Measurements from ENCODE around the gene HIVEP3. TPM values are rescaled to one million over a fixed set of nuclear protein-coding genes. Genes with fewer than 3 reads are reported as not detected.

Gene HIVEP3
- polyA plus RNA-seq, 1 of the 3 experiments (the other 2 are of a cell fraction), result 6.4 TPM

- WGBS (ENCODE audit: low lambda C conversion rate), result 77% methylated on average over 9 of the region's 12 CpGs
- POLR2A ChIA-PET, result no interaction called here
- Histone ChIP-seq H3F3A (replicated peaks; ENCODE audit: insufficient read depth) (no peaks in the 10 kb centered on the region), H4K20me1 (ENCODE audit: insufficient read depth) (no peaks in the 10 kb centered on the region), H2AFZ (ENCODE audit: low read depth) (no peak overlapping the region), H3K9me2 (no peaks in the 10 kb centered on the region), H3K79me2 (ENCODE audit: insufficient read depth) (no peaks in the 10 kb centered on the region), H3K27me3 (ENCODE audit: insufficient read depth) (no peaks in the 10 kb centered on the region), H3K36me3 (replicated peaks in 1 of 2; ENCODE audit: control insufficient read depth in 1 of 2, insufficient read depth in 2 of 2, low read length in 1 of 2) (no peaks in the 10 kb centered on the region), H3K4me1 (ENCODE audit: control insufficient read depth in 1 of 2, insufficient read depth in 2 of 2, low read depth in 1 of 2, low read length in 1 of 2) (peaks cover 0 to 21% of the 10 kb centered on the region in 2 experiments; a peak in 1 of 4 replicates), H3K9ac (no peak overlapping the region), H3K4me2 (no peak overlapping the region), H3K9me3 (no peaks in the 10 kb centered on the region), H3K4me3 (ENCODE audit: low read depth in 2 of 2, low read length in 1 of 2) (no peak overlapping the region), H3K27ac (ENCODE audit: low read depth in 2 of 2, low read length in 1 of 2) (no peak overlapping the region; a peak in 1 of 4 replicates)
- no peak for DNase-seq
- no peak for TF ChIP-seq FOXM1 (IDR thresholded peaks at IDR 0.05; ENCODE audit: low read depth)
- no peak for TF ChIP-seq MEF2A (IDR thresholded peaks at IDR 0.05; ENCODE audit: borderline replicate concordance, low read depth)
- TF ChIP-seq USF2 (IDR thresholded peaks at IDR 0.05; ENCODE audit: borderline replicate concordance, low read depth, low read length), result no peak
- no peak for TF ChIP-seq CTCF (IDR thresholded peaks at IDR 0.05)
- TF ChIP-seq SIN3A (IDR thresholded peaks at IDR 0.05; ENCODE audit: borderline replicate concordance, low read depth, low read length), result no peak
- TF ChIP-seq ZBTB33 (IDR thresholded peaks at IDR 0.05; ENCODE audit: borderline replicate concordance, low read depth), result no peak
- TF ChIP-seq POLR2AphosphoS5 (IDR thresholded peaks at IDR 0.05; ENCODE audit: low read depth, low read length), result no peak
- TF ChIP-seq SMC3 (IDR thresholded peaks at IDR 0.05; ENCODE audit: low read depth, low read length), result no peak
- TF ChIP-seq RCOR1 (IDR thresholded peaks at IDR 0.05; ENCODE audit: low read length), result no peak
- TF ChIP-seq USF1 (IDR thresholded peaks at IDR 0.05; ENCODE audit: borderline replicate concordance, low read depth), result no peak
- TF ChIP-seq NFIC (IDR thresholded peaks at IDR 0.05; ENCODE audit: borderline replicate concordance), result no peak
- TF ChIP-seq ELF1 (IDR thresholded peaks at IDR 0.05), result no peak
- TF ChIP-seq FOSL2 (IDR thresholded peaks at IDR 0.05; ENCODE audit: borderline replicate concordance, low read depth), result no peak
- no peak for TF ChIP-seq CHD2 (IDR thresholded peaks at IDR 0.05; ENCODE audit: low read length, partially characterized antibody)
- no peak for TF ChIP-seq TCF12 (IDR thresholded peaks at IDR 0.05)
- TF ChIP-seq NRF1 (IDR thresholded peaks at IDR 0.05; ENCODE audit: low read depth, low read length), result no peak
- no peak for TF ChIP-seq RXRA (IDR thresholded peaks at IDR 0.05; ENCODE audit: borderline replicate concordance, low read depth)
- CTCF ChIA-PET, result interaction anchor here (1.1 kb wide), 1 partner anchor 39 kb away, joined by 3 read pairs; no protein-coding TSS in a partner anchor
Measured at GRCh38 chr1:41521766-41522165, 397.0 kb downstream of the HIVEP3 start.
